ENCODE results near the gene EEF1AKMT1. TPM values are rescaled to one million over a fixed set of nuclear protein-coding genes. Genes with fewer than 3 reads are reported as not detected.

EEF1AKMT1 gene
- total and polyA plus RNA-seq, 4 donors: 4.2 to 11.2 (median 4.9) TPM

- WGBS: 36% methylated on average over 11 of the region's 11 CpGs
- H3K27ac ChIP-seq (ENCODE audit: low read depth in 1 of 2, low read length in 2 of 2): no peak overlapping the region
- no peak for DNase-seq (ENCODE audit: low spot score)
- no peaks in the 10 kb centered on the region for H3K27me3 ChIP-seq (ENCODE audit: control insufficient read depth in 4 of 4, insufficient read depth in 4 of 4, low read length in 3 of 4)
- H3K36me3 ChIP-seq (ENCODE audit: control insufficient read depth in 4 of 4, insufficient read depth in 3 of 4, low read depth in 1 of 4, low read length in 3 of 4): no peaks in the 10 kb centered on the region
- no peak overlapping the region for H3K9ac ChIP-seq (ENCODE audit: low read depth in 1 of 2, low read length in 2 of 2)
- TF ChIP-seq SP1 (IDR thresholded peaks at IDR 0.05) (no peak), NR2F2 (IDR thresholded peaks at IDR 0.05) (no peak), FOXA1 (IDR thresholded peaks at IDR 0.05) (no peak), CTCF (IDR thresholded peaks at IDR 0.05; ENCODE audit: low read depth, low read length, missing input control) (no peak), RAD21 (IDR thresholded peaks at IDR 0.05) (no peak), MAX (IDR thresholded peaks at IDR 0.05) (no peak), YY1 (IDR thresholded peaks at IDR 0.05) (no peak), HNF4A (conservative IDR thresholded peaks at IDR 0.05) (no peak), RXRA (IDR thresholded peaks at IDR 0.05) (no peak), REST (IDR thresholded peaks at IDR 0.05) (no peak)
- H3K4me1 ChIP-seq (ENCODE audit: control insufficient read depth in 4 of 4, insufficient read depth in 4 of 4, low read length in 3 of 4): peaks cover 0 to 7% (median 4%) of the 10 kb centered on the region in 4 donors
- no peak overlapping the region for H3K4me3 ChIP-seq (ENCODE audit: low read depth in 1 of 3, low read length in 3 of 3)
- no peaks in the 10 kb centered on the region for H3K9me3 ChIP-seq (ENCODE audit: control insufficient read depth in 4 of 4, low read length in 3 of 4)
These were observed 60.8 kb downstream of the EEF1AKMT1 start for GRCh38 chr13:20713014-20713376.

GRCh38 chr13:20711301-20712044, 62.3 kb downstream of the EEF1AKMT1 start:
- TF ChIP-seq RAD21 (IDR thresholded peaks at IDR 0.05): peak in 1 of 2 donors; percentile 26
- TF ChIP-seq HNF4A (conservative IDR thresholded peaks at IDR 0.05): no peak
- no peak for TF ChIP-seq SP1 (IDR thresholded peaks at IDR 0.05)
- TF ChIP-seq YY1 (IDR thresholded peaks at IDR 0.05): no peak
- TF ChIP-seq RXRA (IDR thresholded peaks at IDR 0.05): no peak
- TF ChIP-seq JUND (IDR thresholded peaks at IDR 0.05): no peak
- TF ChIP-seq REST (IDR thresholded peaks at IDR 0.05): no peak
- Histone ChIP-seq H3K9me3 (ENCODE audit: control insufficient read depth in 4 of 4, low read length in 3 of 4) (no peaks in the 10 kb centered on the region), H3K4me1 (ENCODE audit: control insufficient read depth in 4 of 4, insufficient read depth in 4 of 4, low read length in 3 of 4) (peaks cover 0 to 7% (median 4%) of the 10 kb centered on the region in 4 donors), H3K27ac (ENCODE audit: low read depth in 1 of 2, low read length in 2 of 2) (no peak overlapping the region), H3K4me3 (ENCODE audit: low read depth in 1 of 3, low read length in 3 of 3) (no peak overlapping the region), H3K9ac (ENCODE audit: low read depth in 1 of 2, low read length in 2 of 2) (no peak overlapping the region), H3K36me3 (ENCODE audit: control insufficient read depth in 4 of 4, insufficient read depth in 3 of 4, low read depth in 1 of 4, low read length in 3 of 4) (no peaks in the 10 kb centered on the region), H3K27me3 (ENCODE audit: control insufficient read depth in 4 of 4, insufficient read depth in 4 of 4, low read length in 3 of 4) (no peaks in the 10 kb centered on the region)
- 81% methylated on average over 13 of the region's 13 CpGs for WGBS
- DNase-seq (ENCODE audit: low spot score): no peak

All from liver (tissue), 9 donors.